Erythroblast (primary cell): ENCODE data around the gene GCN1.

Source experiments
- GATA1 ChIP-seq: IDR thresholded peaks from 2 replicates; pipeline ENCODE4 v1.6.1; 2011; ENCODE audit warnings: low read depth, mild to moderate bottlenecking, control low read depth, low read length, moderate library complexity
- POLR2A ChIP-seq: IDR thresholded peaks from 2 replicates; pipeline ENCODE4 v1.6.1; 2011; ENCODE audit warnings: mild to moderate bottlenecking, low read length

DNA sequence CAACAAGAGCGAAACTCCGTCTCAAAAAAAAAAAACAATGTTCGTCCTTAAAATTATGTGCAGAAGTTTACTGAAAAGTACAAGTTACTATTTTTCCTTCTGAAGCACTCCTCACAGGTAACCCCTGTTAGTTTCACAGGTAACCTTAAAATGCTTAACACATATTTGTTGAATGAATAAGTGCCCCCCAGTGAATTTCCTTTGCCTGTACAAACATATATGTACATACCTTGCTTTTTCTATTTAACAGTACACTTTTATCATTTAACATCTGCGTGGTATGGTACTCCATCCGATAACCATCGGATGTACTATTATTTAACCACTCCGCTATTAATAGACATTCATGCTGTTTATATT, 76.6 kb downstream of the GCN1 start:
- TF ChIP-seq POLR2A (no peak), GATA1 (no peak)
